Chondrocyte (in vitro differentiated cells): ENCODE measurements around the gene PREX1. TPM values are rescaled to one million over a fixed set of nuclear protein-coding genes. Genes with fewer than 3 reads are reported as not detected.

Source experiments
- DNase-seq: peaks from one replicate; pipeline ENCODE4 v3.0.0; 2021; ENCODE audit warnings: mixed read lengths, low spot score
- H3K27ac Mint-ChIP-seq: one replicate; pipeline ENCODE4 v1.8.0; 2021; ENCODE audit warnings: mild to moderate bottlenecking, moderate library complexity, mixed read lengths; ENCODE audit not compliant: unreplicated experiment
- H3K27me3 Mint-ChIP-seq: 2 replicates; pipeline ENCODE4 v1.8.0; 2021; ENCODE audit warnings: low read depth, mixed read lengths
- H3K36me3 Mint-ChIP-seq: 2 replicates; pipeline ENCODE4 v1.8.0; 2021; ENCODE audit warnings: low read depth, mixed read lengths
- H3K4me1 Mint-ChIP-seq: 2 replicates; pipeline ENCODE4 v1.8.0; 2021; ENCODE audit warnings: low read depth, mild to moderate bottlenecking, mixed read lengths
- H3K4me3 Mint-ChIP-seq: one replicate; pipeline ENCODE4 v1.8.0; 2021; ENCODE audit warnings: mild to moderate bottlenecking, moderate library complexity, mixed read lengths; ENCODE audit not compliant: unreplicated experiment
- H3K9me3 Mint-ChIP-seq: 2 replicates; pipeline ENCODE4 v1.8.0; 2021; ENCODE audit warnings: low read depth, mixed read lengths
- CTCF ChIP-seq: fragments of 200-600 bp; sonication (generic); IDR thresholded peaks from 2 replicates; pipeline ENCODE4 v1.5.0; 2021; ENCODE audit warnings: antibody characterized with exemption, mild to moderate bottlenecking, moderate library complexity
- total RNA-seq: library from RNA; stranded (reverse); gene quantifications from 3 replicates; pipeline ENCODE4 v1.2.1, GENCODE V29; 2021

PREX1 gene
- total RNA-seq, 1 donor from 2014 or later = 3.0 TPM

GRCh38 chr20:48631114-48632016, 196.4 kb downstream of the PREX1 start:
- DNase-seq = peak; percentile 54
- H3K27me3 Mint-ChIP-seq = no peaks in the 10 kb centered on the region
- H3K9me3 Mint-ChIP-seq = no peaks in the 10 kb centered on the region
- peaks cover 3% of the 10 kb centered on the region for H3K36me3 Mint-ChIP-seq
- TF ChIP-seq CTCF = no peak
- H3K27ac Mint-ChIP-seq = no peak overlapping the region
- H3K4me1 Mint-ChIP-seq = no peaks in the 10 kb centered on the region
- H3K4me3 Mint-ChIP-seq = no peak overlapping the region

- H3K4me3 Mint-ChIP-seq = no peak overlapping the region
- peak; percentile 72 for DNase-seq
- TF ChIP-seq CTCF = no peak
- no peaks in the 10 kb centered on the region for H3K9me3 Mint-ChIP-seq
- H3K36me3 Mint-ChIP-seq = peaks cover 3% of the 10 kb centered on the region
- H3K4me1 Mint-ChIP-seq = no peaks in the 10 kb centered on the region
- H3K27ac Mint-ChIP-seq = no peak overlapping the region
- no peaks in the 10 kb centered on the region for H3K27me3 Mint-ChIP-seq
These were observed 197.3 kb downstream of the PREX1 start for GRCh38 chr20:48630342-48631075.

DNA sequence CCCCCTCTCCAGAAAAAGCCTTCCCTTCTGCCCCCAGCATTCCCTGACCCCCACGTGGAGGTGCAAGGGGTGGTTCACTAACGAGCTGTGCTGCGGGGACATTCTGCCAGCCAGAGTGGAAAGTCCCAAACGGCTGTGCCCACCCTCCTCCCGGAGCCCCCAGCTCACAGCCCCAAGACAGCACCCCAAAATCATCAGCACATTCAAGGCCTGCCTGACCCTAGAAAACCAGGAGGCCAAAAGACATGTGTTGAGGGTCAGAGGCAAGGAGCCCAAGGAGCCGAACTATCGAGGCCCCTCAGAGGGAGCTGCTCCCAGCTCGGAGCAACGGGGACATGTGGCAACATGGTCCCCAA, 197.9 kb downstream of the PREX1 start:
- Mint-ChIP-seq H3K9me3 (no peaks in the 10 kb centered on the region), H3K36me3 (peaks cover 3% of the 10 kb centered on the region), H3K27me3 (no peaks in the 10 kb centered on the region), H3K27ac (no peak overlapping the region), H3K4me1 (no peaks in the 10 kb centered on the region), H3K4me3 (no peak overlapping the region)
- DNase-seq = peak; percentile 51
- TF ChIP-seq CTCF = no peak

DNA sequence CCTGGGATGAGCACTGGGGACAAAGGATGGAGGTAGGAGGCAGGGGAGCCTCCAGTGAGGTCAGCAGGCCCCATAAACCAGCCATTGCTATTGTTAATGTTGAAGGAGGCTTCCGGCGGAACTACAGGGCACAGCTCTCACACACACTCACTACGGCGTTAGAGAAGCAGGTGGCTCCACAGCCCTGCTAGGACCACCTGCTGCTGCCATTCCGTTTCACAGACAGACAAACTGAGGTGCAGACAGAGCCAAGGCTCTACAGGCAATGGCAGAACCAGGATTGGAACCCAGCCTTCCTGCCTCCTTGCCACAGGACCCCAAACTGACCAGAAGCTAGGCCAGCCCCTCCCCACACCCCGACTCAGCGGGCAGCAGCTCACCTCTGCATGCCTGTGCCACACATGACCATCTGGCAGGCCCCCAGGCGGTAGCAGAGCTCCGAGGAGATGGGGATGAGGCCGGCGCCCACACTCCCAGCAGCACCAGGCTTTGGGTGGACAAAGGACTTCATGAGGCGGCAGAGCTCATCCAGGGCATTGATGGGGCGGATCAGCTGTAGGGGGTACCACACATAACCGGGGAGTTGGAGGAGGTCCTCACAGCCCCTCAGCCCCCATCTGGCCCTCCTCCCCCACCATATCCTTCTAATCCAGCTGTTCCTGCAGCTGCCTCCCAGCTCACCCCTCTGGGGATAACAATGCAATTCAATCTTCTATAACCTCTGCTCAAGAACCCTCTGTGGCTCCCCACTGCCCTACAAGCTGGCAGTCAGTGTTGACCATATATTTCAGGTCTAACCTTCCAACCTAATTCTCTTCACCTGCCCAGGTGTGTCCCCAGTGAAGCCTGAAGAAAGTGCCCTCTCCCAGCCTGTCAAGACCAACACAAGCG, 198.5 kb downstream of the PREX1 start:
- H3K9me3 Mint-ChIP-seq = no peaks in the 10 kb centered on the region
- peak; percentile 88 for DNase-seq
- peaks cover 3% of the 10 kb centered on the region for H3K36me3 Mint-ChIP-seq
- H3K27me3 Mint-ChIP-seq = no peaks in the 10 kb centered on the region
- H3K4me1 Mint-ChIP-seq = no peaks in the 10 kb centered on the region
- TF ChIP-seq CTCF = no peak
- no peak overlapping the region for H3K4me3 Mint-ChIP-seq
- H3K27ac Mint-ChIP-seq = no peak overlapping the region

- peak; percentile 89 for DNase-seq
- Mint-ChIP-seq H3K9me3 (no peaks in the 10 kb centered on the region), H3K27ac (no peak overlapping the region), H3K36me3 (peaks cover 3% of the 10 kb centered on the region), H3K4me3 (no peak overlapping the region), H3K27me3 (no peaks in the 10 kb centered on the region), H3K4me1 (no peaks in the 10 kb centered on the region)
- TF ChIP-seq CTCF = no peak
These were observed 200.1 kb downstream of the PREX1 start for GRCh38 chr20:48627737-48628128.
